Kasumi-1 (cell line): ENCODE measurements around the gene OBSCN.
A peak's percentile ranks its signal among the peaks of the same experiment; 100 is the strongest.
"Not testable (repeated sequence)": the region's sequence is repeated elsewhere in the genome, so short reads cannot be mapped to it uniquely, and the experiment has no call there.

ENCODE experiments used
- DNase-seq, 2 experiments: peaks; one replicate each; lab custom pipeline; 2025; lab: John Stamatoyannopoulos, UW

OBSCN gene

GRCh38 chr1:228228601-228229074 lies 20.8 kb downstream of the OBSCN start:
- peak; percentile 26 to 31 for DNase-seq

GRCh38 chr1:228231189-228231588 lies 23.3 kb downstream of the OBSCN start:
- no peak for DNase-seq

- no peak for DNase-seq
Observed at GRCh38 chr1:228233136-228233535, 25.3 kb downstream of the OBSCN start.

DNA sequence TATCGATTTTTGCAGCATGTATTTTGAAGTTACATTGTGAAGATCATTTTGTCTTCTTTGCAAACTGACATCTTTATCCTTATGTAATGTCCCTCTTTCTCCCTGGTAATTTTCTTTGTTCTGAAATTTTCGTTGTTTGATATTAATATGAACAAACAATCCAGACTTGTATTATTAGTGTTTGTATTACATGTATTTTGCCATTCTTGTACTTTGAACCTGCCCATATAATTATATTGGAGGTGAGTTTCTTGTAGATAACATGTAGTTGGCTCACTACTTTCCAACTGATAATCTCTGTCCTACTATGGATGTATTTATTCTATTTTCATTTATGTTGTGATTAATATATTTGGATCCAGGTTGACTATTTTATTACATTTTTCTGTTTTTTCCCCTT lies 27.1 kb downstream of the OBSCN start:
- DNase-seq: no peak

DNA sequence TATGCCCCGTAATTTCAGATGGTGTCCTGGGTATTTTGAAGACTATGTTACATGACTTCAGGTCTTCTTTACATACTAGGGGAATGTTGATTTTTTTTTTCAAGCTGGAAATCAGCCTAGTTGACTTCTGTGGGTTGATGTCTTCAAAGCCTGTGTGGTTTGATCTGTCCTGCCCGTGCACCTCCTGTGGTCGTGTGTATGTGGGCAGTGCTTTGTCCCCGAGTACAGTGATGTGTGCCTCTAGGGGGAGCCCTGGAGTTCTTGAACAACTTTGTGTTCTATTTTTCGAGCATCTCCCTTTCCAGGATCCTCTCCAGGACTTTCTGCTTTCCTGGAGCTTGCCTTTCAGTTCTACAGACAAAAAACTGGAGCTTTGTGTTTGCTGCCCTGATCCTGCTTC lies 28.9 kb downstream of the OBSCN start:
- peak in 1 of 2 experiments; percentile 13 for DNase-seq

- no peak for DNase-seq
Observed at GRCh38 chr1:228238007-228238406, 30.2 kb downstream of the OBSCN start.

DNA sequence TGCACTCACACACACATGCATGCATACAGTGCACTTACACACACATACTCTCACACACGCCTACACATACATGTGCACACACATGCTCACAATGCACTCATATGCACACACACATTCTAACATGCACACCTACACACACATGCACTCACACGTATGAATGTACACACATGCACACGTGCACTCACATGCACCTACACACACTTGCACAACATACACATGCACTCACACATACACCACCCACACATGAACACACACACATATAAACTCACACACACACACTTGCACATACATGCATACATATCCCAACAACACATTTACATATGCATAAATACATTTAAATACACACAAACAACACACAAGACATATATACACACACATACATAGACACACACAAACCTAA lies 30.6 kb downstream of the OBSCN start:
- no peak for DNase-seq

- no peak for DNase-seq
Observed at GRCh38 chr1:228240411-228241240, 32.8 kb downstream of the OBSCN start.

DNA sequence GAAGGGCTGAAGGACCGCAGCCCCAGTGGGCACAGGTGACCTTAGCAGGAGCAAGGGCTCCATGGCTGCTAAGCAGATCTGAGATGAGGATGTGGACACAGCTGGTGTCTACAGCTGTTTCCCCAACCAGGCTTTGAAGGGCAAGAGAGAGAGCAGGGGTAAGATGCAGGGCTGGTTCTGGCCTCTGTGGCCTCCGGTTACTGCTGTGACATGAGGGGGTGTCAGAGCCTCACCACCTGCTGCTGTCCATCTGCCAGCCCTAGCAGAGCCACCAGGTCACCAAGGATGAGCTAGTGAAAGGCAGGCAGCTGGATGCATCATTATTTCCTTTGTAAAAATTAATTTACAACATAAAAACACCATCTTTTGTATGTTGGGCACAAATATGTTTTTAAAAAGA lies 33.4 kb downstream of the OBSCN start:
- DNase-seq: no peak

DNA sequence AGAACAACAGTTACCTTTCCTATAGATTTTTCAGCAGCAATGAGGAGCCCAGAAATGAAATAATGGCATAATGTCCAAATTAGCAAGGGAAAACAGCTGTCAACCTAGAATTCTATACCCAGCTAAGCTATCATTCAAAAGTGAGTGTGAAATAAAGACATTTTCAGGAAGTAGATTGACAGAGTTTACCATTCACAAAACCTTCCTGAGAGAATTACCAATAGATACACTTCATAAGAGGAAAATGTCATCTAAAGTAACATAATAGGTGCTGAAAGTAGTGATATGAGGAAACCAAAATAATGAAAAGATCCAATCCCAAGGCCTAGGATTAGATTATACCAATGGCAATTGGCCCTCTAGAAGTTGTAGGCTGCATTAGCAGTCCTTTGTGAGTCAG lies 34.6 kb downstream of the OBSCN start:
- DNase-seq: no peak

- DNase-seq: no peak
Observed at GRCh38 chr1:228243093-228243492, 35.2 kb downstream of the OBSCN start.

GRCh38 chr1:228243989-228244388 lies 36.1 kb downstream of the OBSCN start:
- not testable (repeated sequence) for DNase-seq

DNA sequence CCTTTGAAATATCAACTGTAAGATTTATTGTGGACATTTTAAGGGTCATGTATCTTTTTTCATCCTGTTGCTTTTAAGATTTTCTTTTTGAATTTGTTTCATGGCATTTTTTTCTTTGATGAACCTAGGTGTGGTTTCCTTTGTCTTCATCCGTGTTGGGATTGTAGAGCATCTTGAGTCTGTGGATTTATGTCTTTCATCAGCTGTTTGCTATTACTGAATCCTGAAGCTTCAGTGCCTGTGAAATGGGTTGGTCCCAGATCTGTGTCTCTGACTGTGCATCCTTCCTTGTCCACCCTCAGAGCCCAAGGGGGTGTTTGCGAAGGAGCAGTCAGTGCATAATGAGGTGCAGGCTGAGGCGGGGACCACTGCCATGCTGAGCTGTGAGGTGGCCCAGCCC lies 37.3 kb downstream of the OBSCN start:
- DNase-seq: no peak

- no peak for DNase-seq
Observed at GRCh38 chr1:228246216-228246900, 38.5 kb downstream of the OBSCN start.

GRCh38 chr1:228249513-228250305 lies 41.9 kb downstream of the OBSCN start:
- no peak for DNase-seq

- DNase-seq: not testable (repeated sequence)
Observed at GRCh38 chr1:228252476-228252875, 44.6 kb downstream of the OBSCN start.

GRCh38 chr1:228256626-228257375 lies 49.0 kb downstream of the OBSCN start:
- DNase-seq: no peak

GRCh38 chr1:228258486-228258885 lies 50.6 kb downstream of the OBSCN start:
- no peak for DNase-seq

- no peak for DNase-seq
Observed at GRCh38 chr1:228259368-228259894, 51.6 kb downstream of the OBSCN start.

DNA sequence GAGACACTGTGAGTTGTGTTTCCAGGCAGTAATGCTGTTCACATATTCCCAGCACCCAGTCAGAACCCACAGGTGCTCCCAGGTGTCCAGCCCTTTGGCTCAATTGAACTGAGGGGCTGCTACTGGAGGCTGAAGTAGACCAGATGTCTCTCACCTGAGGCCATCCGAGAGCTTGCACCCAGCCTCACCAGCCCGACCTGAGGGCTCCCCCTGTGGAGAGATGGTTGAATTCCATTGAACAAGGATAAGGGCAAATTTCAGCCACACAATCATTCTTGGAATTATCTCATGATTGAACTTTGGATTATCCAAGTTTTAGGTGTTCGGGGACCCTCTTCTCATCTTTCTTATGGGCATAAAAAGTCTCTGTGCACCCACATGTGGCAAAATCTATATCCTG lies 52.1 kb downstream of the OBSCN start:
- DNase-seq: no peak

DNA sequence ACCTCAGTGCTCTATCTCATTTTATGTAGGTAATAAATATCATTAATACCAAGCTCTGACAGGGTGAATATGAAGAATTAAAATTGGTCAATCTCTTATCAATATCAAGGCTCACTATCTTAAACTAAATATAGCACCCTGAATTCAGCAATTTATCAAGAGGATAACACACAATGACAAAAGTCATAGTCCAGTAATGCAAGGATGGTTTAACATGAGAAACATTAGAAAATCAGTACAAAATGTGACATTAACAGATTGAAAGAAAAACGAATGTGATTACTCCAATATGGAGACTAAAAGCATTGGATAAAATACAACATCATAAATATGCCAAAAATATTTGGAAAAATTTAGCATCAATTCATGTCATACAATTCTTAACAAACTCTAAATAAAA lies 53.9 kb downstream of the OBSCN start:
- DNase-seq: no peak

DNA sequence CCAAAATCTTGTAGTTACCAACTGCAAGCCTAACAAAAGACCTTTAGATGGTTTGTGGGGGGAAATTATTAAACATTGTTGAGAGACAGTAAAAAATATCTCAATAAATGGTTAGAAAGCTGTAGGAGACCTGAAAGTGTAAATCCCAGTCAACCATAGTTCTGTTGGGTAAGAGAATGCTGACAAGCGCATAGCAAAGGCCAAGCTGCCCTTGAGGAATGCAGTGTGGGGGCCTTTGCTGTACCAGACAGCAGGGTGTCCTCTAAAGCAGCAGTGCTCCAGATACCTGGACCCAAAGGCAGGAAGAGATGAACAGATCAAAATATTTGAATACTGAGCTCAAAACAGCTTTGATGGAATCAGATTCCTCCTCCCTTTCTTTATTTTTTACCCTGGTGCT lies 54.6 kb downstream of the OBSCN start:
- no peak for DNase-seq
